C4-2B (cell line): ENCODE measurements around the gene TPD52L2.

Experiments
- H3K27ac ChIP-seq: fragments of 450-650 bp; 2 replicates; pipeline ENCODE4 v1.5.1; 2017
- CTCF ChIP-seq: fragments of 450-650 bp; conservative IDR thresholded peaks from 2 replicates; pipeline ENCODE4 v1.5.1; 2017; ENCODE audit warnings: mild to moderate bottlenecking
- ZFX ChIP-seq: fragments of 450-650 bp; IDR thresholded peaks from 2 replicates; pipeline ENCODE4 v1.6.1; 2017

TPD52L2 gene

GRCh38 chr20:63854069-63854765, 10.9 kb upstream of the TPD52L2 start:
- H3K27ac ChIP-seq = no peak overlapping the region
- no peak for TF ChIP-seq CTCF
- no peak for TF ChIP-seq ZFX

GRCh38 chr20:63854766-63855362, 10.2 kb upstream of the TPD52L2 start:
- TF ChIP-seq CTCF (no peak), ZFX (no peak)
- H3K27ac ChIP-seq = no peak overlapping the region

- no peak for TF ChIP-seq ZFX
- TF ChIP-seq CTCF = no peak
Measured at GRCh38 chr20:63855363-63856097, 9.5 kb upstream of the TPD52L2 start.

GRCh38 chr20:63856098-63856511, 9.0 kb upstream of the TPD52L2 start:
- no peak overlapping the region for H3K27ac ChIP-seq
- TF ChIP-seq CTCF (no peak), ZFX (no peak)

More at GRCh38 chr20:63855363-63856097, 9.5 kb upstream of the TPD52L2 start:
- no peak overlapping the region for H3K27ac ChIP-seq

- H3K27ac ChIP-seq = no peak overlapping the region
- TF ChIP-seq ZFX (no peak), CTCF (no peak)
Measured at GRCh38 chr20:63857764-63858392, 7.2 kb upstream of the TPD52L2 start.

- TF ChIP-seq ZFX (no peak), CTCF (no peak)
Measured at GRCh38 chr20:63858393-63859165, 6.5 kb upstream of the TPD52L2 start.

More at GRCh38 chr20:63858393-63859165, 6.5 kb upstream of the TPD52L2 start:
- no peak overlapping the region for H3K27ac ChIP-seq
